Esophagus muscularis mucosa (tissue), 4 donors: ENCODE data around the gene H2AZ2. TPM values are rescaled to one million over a fixed set of nuclear protein-coding genes. Genes with fewer than 3 reads are reported as not detected.
A peak's percentile ranks its signal among the peaks of the same experiment; 100 is the strongest.

Experiments used
- DNase-seq: peaks from one replicate; pipeline ENCODE4 v3.0.0-alpha.2; 2017; ENCODE audit errors: extremely low spot score
- H3K27ac ChIP-seq, 4 donors: fragments of 200-600 bp; sonication (generic); replicated peaks in 1 of 4; 1 replicate in 3 of 4; 2 replicates in 1 of 4; pipeline ENCODE4 v1.5.1; 2016 to 2019; ENCODE audit warnings: mild to moderate bottlenecking in 1 of 4
- H3K27me3 ChIP-seq, 4 donors: fragments of 200-600 bp; sonication (generic); one replicate each; pipeline versions ENCODE4 v1.5.1 to v1.6.0; 2016 to 2019
- H3K36me3 ChIP-seq, 4 donors: fragments of 200-600 bp; sonication (generic); one replicate each; pipeline ENCODE4 v1.5.1; 2016 to 2019
- H3K4me1 ChIP-seq, 4 donors: fragments of 200-600 bp; sonication (generic); one replicate each; pipeline ENCODE4 v1.5.1; 2016 to 2019
- H3K4me3 ChIP-seq, 4 donors: fragments of 200-600 bp; sonication (generic); 1 replicate in 2 of 4; 2 replicates in 2 of 4; pipeline ENCODE4 v1.5.1; 2016 to 2019; ENCODE audit warnings: mild to moderate bottlenecking in 4 of 4, moderate library complexity in 1 of 4
- H3K9me3 ChIP-seq, 4 donors: fragments of 200-600 bp; sonication (generic); 1 replicate in 3 of 4; 2 replicates in 1 of 4; pipeline ENCODE4 v1.5.1; 2016 to 2019
- EP300 ChIP-seq: sonication (generic); formaldehyde crosslinking; IDR thresholded peaks from one replicate; pipeline ENCODE4 v1.6.1; 2017; ENCODE audit warnings: antibody characterized with exemption
- POLR2A ChIP-seq: fragments of 450-650 bp; IDR thresholded peaks from one replicate; pipeline ENCODE4 v1.6.1; 2017; ENCODE audit warnings: antibody characterized with exemption, moderate library complexity, mild to moderate bottlenecking, low read depth
- POLR2AphosphoS5 ChIP-seq, 2 donors: sonication (generic); formaldehyde crosslinking; IDR thresholded peaks; one replicate each; pipeline ENCODE4 v1.6.1; 2017; ENCODE audit warnings: antibody characterized with exemption in 2 of 2
- WGBS: methylation state at CpG from one replicate; pipeline ENCODE4 v1.1.5; 2018; 5-methylcytosine and 5-hydroxymethylcytosine counted together
- intact Hi-C: fragments of 100-400 bp; cut with DNase I; formaldehyde crosslinking; loops from one replicate; pipeline ENCODE4 v1.15.1; 2023
- total RNA-seq, 4 donors: library from RNA; depleted of rRNA; stranded (reverse); fragments of >200 nt; gene quantifications; one replicate each; pipeline versions ENCODE4 v1.1.0 to v1.2.1, GENCODE V29; 2016
- TF ChIP-seq, protein P1 (sequence below), 3 experiments: fragments of 200-600 bp in 2 of 3; fragments of 450-650 bp in 1 of 3; sonication (generic) in 2 of 3; IDR thresholded peaks; one replicate each; pipeline ENCODE4 v1.5.1; 2017 to 2019; ENCODE audit warnings: antibody characterized with exemption in 3 of 3, mild to moderate bottlenecking in 2 of 3, moderate library complexity in 1 of 3

H2AZ2 gene
- total RNA-seq, 4 donors from 2014 or later = 175 to 227 (median 203) TPM

GRCh38 chr7:44881610-44882009 lies 33.7 kb upstream of the H2AZ2 start:
- Histone ChIP-seq H3K9me3 (no peaks in the 10 kb centered on the region), H3K27ac (peak overlapping the region in 3 of 4 donors; percentile 13 to 100 (median 28))

DNA sequence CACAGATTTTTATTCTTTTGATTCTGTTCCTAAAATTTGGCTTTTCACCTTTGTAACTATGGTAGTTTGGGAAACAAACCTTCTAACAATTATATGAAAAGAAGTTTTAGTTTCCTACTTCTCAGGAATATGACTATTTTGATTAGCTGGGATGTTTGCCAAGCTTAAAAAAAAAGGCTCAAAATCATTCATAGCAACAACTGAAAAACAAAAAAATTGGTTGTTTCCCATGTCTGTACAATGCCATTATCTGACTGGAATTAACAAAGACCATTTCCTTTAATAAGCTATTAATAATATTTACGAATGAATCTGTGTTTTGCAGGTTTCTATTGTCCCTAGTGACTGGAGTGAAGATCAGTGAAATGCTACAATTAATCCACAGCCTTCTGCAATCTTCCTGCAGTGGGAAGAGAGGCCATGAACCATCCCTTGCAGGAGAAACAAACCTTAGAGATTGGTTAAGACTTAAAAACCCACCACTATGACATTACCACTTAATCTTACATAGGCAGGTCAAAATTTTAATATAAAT lies 33.2 kb upstream of the H2AZ2 start:
- TF ChIP-seq POLR2AphosphoS5 (IDR thresholded peaks at IDR 0.05) (no peak), EP300 (no peak), POLR2A (no peak)
- TF ChIP-seq, protein P1, sequence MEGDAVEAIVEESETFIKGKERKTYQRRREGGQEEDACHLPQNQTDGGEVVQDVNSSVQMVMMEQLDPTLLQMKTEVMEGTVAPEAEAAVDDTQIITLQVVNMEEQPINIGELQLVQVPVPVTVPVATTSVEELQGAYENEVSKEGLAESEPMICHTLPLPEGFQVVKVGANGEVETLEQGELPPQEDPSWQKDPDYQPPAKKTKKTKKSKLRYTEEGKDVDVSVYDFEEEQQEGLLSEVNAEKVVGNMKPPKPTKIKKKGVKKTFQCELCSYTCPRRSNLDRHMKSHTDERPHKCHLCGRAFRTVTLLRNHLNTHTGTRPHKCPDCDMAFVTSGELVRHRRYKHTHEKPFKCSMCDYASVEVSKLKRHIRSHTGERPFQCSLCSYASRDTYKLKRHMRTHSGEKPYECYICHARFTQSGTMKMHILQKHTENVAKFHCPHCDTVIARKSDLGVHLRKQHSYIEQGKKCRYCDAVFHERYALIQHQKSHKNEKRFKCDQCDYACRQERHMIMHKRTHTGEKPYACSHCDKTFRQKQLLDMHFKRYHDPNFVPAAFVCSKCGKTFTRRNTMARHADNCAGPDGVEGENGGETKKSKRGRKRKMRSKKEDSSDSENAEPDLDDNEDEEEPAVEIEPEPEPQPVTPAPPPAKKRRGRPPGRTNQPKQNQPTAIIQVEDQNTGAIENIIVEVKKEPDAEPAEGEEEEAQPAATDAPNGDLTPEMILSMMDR (IDR thresholded peaks at IDR 0.05) = no peak
- no peaks in the 10 kb centered on the region for H3K27me3 ChIP-seq
- peak overlapping the region in 2 of 4 donors; percentile 13 to 100 for H3K27ac ChIP-seq
- H3K36me3 ChIP-seq = no peaks in the 10 kb centered on the region
- peak overlapping the region; percentile 77 to 95 (median 92) for H3K4me3 ChIP-seq
- 5% methylated on average over 1 of the region's 1 CpG for WGBS
- intact Hi-C loops = no loop called here
- DNase-seq = no peak
- peaks cover 57 to 78% (median 73%) of the 10 kb centered on the region in 4 donors for H3K4me1 ChIP-seq
- no peaks in the 10 kb centered on the region for H3K9me3 ChIP-seq

More at GRCh38 chr7:44881610-44882009, 33.7 kb upstream of the H2AZ2 start:
- TF ChIP-seq POLR2A (no peak), EP300 (no peak), POLR2AphosphoS5 (IDR thresholded peaks at IDR 0.05) (no peak)
- H3K4me3 ChIP-seq = peak overlapping the region; percentile 77 to 95 (median 92)
- intact Hi-C loops = no loop called here
- no peak for DNase-seq
- H3K27me3 ChIP-seq = no peaks in the 10 kb centered on the region
- no peaks in the 10 kb centered on the region for H3K36me3 ChIP-seq
- H3K4me1 ChIP-seq = peaks cover 60 to 83% (median 78%) of the 10 kb centered on the region in 4 donors

DNA sequence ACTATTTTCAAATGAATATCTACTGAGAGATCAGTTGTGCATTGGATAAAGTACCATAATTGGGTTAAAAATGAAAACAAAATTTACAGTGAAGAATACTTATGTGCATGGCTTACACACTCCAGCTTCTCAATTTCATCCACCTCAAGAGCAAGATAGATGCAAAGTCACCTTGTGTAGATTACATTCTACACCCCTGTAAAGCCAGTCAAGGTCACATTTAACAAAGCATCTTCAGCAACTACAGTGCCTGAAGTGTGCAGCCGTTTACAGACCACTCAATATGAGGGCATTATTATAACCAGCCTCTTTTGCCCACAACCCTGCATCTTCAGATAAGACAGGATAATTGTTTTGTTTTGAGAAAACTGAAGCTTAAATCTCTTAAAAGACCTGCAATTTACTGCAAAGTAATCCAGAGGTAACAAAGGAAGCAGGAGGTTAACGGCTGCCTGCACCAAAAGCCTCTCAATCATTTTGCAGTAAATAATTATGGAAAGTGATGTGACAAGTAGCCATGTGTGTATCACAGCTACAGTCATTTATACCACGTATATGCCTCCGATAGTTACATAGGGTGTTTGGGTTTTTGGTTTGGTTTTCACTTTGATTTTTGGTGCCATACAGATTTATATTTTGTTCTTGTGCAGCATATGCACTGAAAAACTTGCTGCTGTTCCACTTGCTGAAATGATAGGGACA lies 32.6 kb upstream of the H2AZ2 start:
- Histone ChIP-seq H3K27ac (peak overlapping the region in 2 of 4 donors; percentile 13 to 100), H3K9me3 (no peaks in the 10 kb centered on the region), H3K4me3 (peak overlapping the region; percentile 77 to 95 (median 92)), H3K36me3 (no peaks in the 10 kb centered on the region), H3K4me1 (peaks cover 53 to 74% (median 71%) of the 10 kb centered on the region in 4 donors), H3K27me3 (no peaks in the 10 kb centered on the region)
- TF ChIP-seq, protein P1 (IDR thresholded peaks at IDR 0.05) = no peak
- TF ChIP-seq POLR2AphosphoS5 (IDR thresholded peaks at IDR 0.05) (no peak), POLR2A (no peak), EP300 (no peak)
- intact Hi-C loops = no loop called here
- 24% methylated on average over 4 of the region's 4 CpGs for WGBS
- DNase-seq = no peak

DNA sequence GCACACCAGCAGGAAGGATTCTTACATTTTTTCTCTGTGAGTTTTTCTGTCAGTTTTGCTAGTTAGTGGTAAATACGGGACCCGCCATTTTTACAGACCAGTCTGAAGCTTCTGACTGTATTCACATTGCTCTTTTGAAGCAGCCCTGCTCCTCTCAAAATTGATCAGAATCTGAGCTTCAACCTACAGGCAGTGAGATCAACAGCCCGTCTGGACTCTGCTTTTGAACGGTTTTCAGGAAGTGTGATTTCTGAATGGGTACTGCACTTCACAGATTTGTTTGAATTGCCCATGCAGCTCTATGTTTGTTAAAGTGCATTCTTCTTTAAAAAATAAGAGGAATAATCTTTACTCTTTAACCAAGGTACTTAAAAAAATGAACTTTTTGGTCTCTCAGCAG lies 28.5 kb upstream of the H2AZ2 start:
- H3K4me1 ChIP-seq = peaks cover 24 to 42% (median 38%) of the 10 kb centered on the region in 4 donors
- no peaks in the 10 kb centered on the region for H3K9me3 ChIP-seq
- no peak for DNase-seq
- TF ChIP-seq POLR2A (no peak), EP300 (no peak), POLR2AphosphoS5 (IDR thresholded peaks at IDR 0.05) (no peak)
- TF ChIP-seq, protein P1 (IDR thresholded peaks at IDR 0.05) = no peak
- H3K27me3 ChIP-seq = no peaks in the 10 kb centered on the region
- 73% methylated on average over 4 of the region's 4 CpGs for WGBS
- intact Hi-C loops = loop anchor here (10.0 kb wide), 1 partner anchor 248 kb away; no protein-coding TSS in a partner anchor
- no peak overlapping the region for H3K4me3 ChIP-seq
- H3K27ac ChIP-seq = no peak overlapping the region
- H3K36me3 ChIP-seq = no peaks in the 10 kb centered on the region

GRCh38 chr7:44875241-44875640 lies 27.4 kb upstream of the H2AZ2 start:
- H3K27ac ChIP-seq = no peak overlapping the region
- no peak for TF ChIP-seq POLR2A
- TF ChIP-seq EP300 = no peak
- TF ChIP-seq, protein P1 (IDR thresholded peaks at IDR 0.05) = no peak
- TF ChIP-seq POLR2AphosphoS5 (IDR thresholded peaks at IDR 0.05) = no peak
- no peaks in the 10 kb centered on the region for H3K9me3 ChIP-seq
- no peaks in the 10 kb centered on the region for H3K27me3 ChIP-seq
- H3K4me3 ChIP-seq = no peak overlapping the region
- H3K4me1 ChIP-seq = peaks cover 13 to 31% (median 27%) of the 10 kb centered on the region in 4 donors
- H3K36me3 ChIP-seq = no peaks in the 10 kb centered on the region
- DNase-seq = no peak
- WGBS = 92% methylated on average over 11 of the region's 11 CpGs
- intact Hi-C loops = loop anchor here (10.0 kb wide), 1 partner anchor 250 kb away; no protein-coding TSS in a partner anchor
